HCT116 (cell line): ENCODE results near the gene NR1D2. TPM values are rescaled to one million over a fixed set of nuclear protein-coding genes. Genes with fewer than 3 reads are reported as not detected.

Experiments used
- ATAC-seq: fragments of 200-7000 bp; cut with Tn5 transposase; 2 replicates; pipeline ENCODE4 v1.9.1; 2020; ENCODE audit warnings: mild to moderate bottlenecking, moderate library complexity
- BruUV-seq: library from RNA; stranded (reverse); fragments of 400-500 nt; replicated peaks from 2 replicates; lab custom pipeline; 2021; lab: Mats Ljungman, UMichigan
- CTCF ChIA-PET: fragments of 300-600 bp; sonication (Branson Sonifier 250); formaldehyde crosslinking; loops from one replicate; lab custom pipeline; 2021; ENCODE audit warnings: antibody characterized with exemption; lab: Charles Lee
- POLR2A ChIA-PET: fragments of 300-600, 350-600 bp; sonication (Branson Sonifier 250); formaldehyde crosslinking; loops from one replicate; lab custom pipeline; 2021; ENCODE audit warnings: antibody characterized with exemption; lab: Charles Lee
- RAD21 ChIA-PET, 2 experiments: fragments of 300-600 bp; sonication (Branson Sonifier 250); formaldehyde crosslinking; loops; one replicate each; lab custom pipeline; 2023; ENCODE audit warnings: low total read pairs in 2 of 2; ENCODE audit not compliant: uncharacterized antibody in 2 of 2, unreplicated experiment in 2 of 2, low non-redundant PET in 1 of 2; lab: Charles Lee
- DNase-seq: peaks from one replicate; pipeline ENCODE4 v3.0.0-alpha.2; 2010; ENCODE audit warnings: low read depth, low spot score
- H2AFZ ChIP-seq: fragments of 200-600 bp; shearing (Covaris generic), sonication (generic); 2 replicates; pipeline ENCODE4 v1.6.1; 2017; ENCODE audit warnings: low read depth, mixed run types, mixed read lengths, antibody characterized with exemption, low read length; ENCODE audit not compliant: poor library complexity, severe bottlenecking
- H3K27ac ChIP-seq: 2 replicates; pipeline ENCODE4 v1.5.1; 2012; ENCODE audit warnings: low read depth, low read length
- H3K27me3 ChIP-seq: fragments of 200-600 bp; sonication (generic); 2 replicates; pipeline ENCODE4 v1.6.1; 2016; ENCODE audit warnings: mixed run types, low read length, mixed read lengths; ENCODE audit not compliant: insufficient read depth
- H3K36me3 ChIP-seq, 2 experiments: fragments of 200-500 bp in 1 of 2; fragments of 200-600 bp in 1 of 2; sonication (Bioruptor generic) in 1 of 2; sonication (generic) in 1 of 2; 2 replicates each; pipeline versions ENCODE4 v1.5.1 to v1.6.1; 2014 to 2016; ENCODE audit warnings: low read length in 2 of 2, inconsistent platforms in 1 of 2, mixed read lengths in 1 of 2, mixed run types in 1 of 2; ENCODE audit not compliant: insufficient read depth in 2 of 2, control insufficient read depth in 1 of 2
- H3K4me1 ChIP-seq, 2 experiments: fragments of 200-600 bp in 1 of 2; sonication (generic) in 1 of 2; 2 replicates each; pipeline versions ENCODE4 v1.5.1 to v1.6.1; 2012 to 2017; ENCODE audit warnings: low read length in 2 of 2, inconsistent platforms in 1 of 2, mild to moderate bottlenecking in 1 of 2, mixed read lengths in 1 of 2, mixed run types in 1 of 2, moderate library complexity in 1 of 2; ENCODE audit not compliant: insufficient read depth in 2 of 2, control insufficient read depth in 1 of 2
- H3K4me2 ChIP-seq: fragments of 200-600 bp; sonication (generic); 2 replicates; pipeline ENCODE4 v1.6.1; 2017; ENCODE audit warnings: mixed run types, low read length, mixed read lengths
- H3K4me3 ChIP-seq, 2 experiments: fragments of 200-600 bp in 1 of 2; sonication (generic) in 1 of 2; replicated peaks in 1 of 2; 2 replicates each; pipeline ENCODE4 v1.5.1; 2011 to 2016; ENCODE audit warnings: low read length in 2 of 2, control low read depth in 1 of 2, low read depth in 1 of 2, mild to moderate bottlenecking in 1 of 2, mixed read lengths in 1 of 2, mixed run types in 1 of 2
- H3K79me2 ChIP-seq: fragments of 200-600 bp; sonication (generic); 2 replicates; pipeline ENCODE4 v1.6.1; 2017; ENCODE audit warnings: mild to moderate bottlenecking, mixed run types, low read length, moderate library complexity, mixed read lengths; ENCODE audit not compliant: insufficient read depth
- H3K9ac ChIP-seq: fragments of 200-600 bp; sonication (generic); 2 replicates; pipeline ENCODE4 v1.6.1; 2016; ENCODE audit warnings: low read length, mixed read lengths
- H3K9me2 ChIP-seq: fragments of 200-600 bp; sonication (generic), shearing (Covaris generic); 2 replicates; pipeline ENCODE4 v1.6.1; 2017; ENCODE audit warnings: mixed run types, mild to moderate bottlenecking, moderate library complexity; ENCODE audit not compliant: insufficient read depth
- H3K9me3 ChIP-seq, 2 experiments: fragments of 200-500 bp in 1 of 2; fragments of 200-600 bp in 1 of 2; sonication (Bioruptor generic) in 1 of 2; sonication (generic) in 1 of 2; 2 replicates each; pipeline ENCODE4 v1.6.1; 2014 to 2017; ENCODE audit warnings: low read length in 2 of 2, mixed read lengths in 2 of 2, inconsistent platforms in 1 of 2, low read depth in 1 of 2, mild to moderate bottlenecking in 1 of 2, mixed run types in 1 of 2, moderate library complexity in 1 of 2; ENCODE audit not compliant: control insufficient read depth in 1 of 2, insufficient read depth in 1 of 2
- H4K20me1 ChIP-seq: fragments of 200-600 bp; sonication (generic), shearing (Covaris generic); 2 replicates; pipeline ENCODE4 v1.6.1; 2017; ENCODE audit warnings: mixed run types, mild to moderate bottlenecking, moderate library complexity; ENCODE audit not compliant: insufficient read depth
- CBX3 ChIP-seq: IDR thresholded peaks from 2 replicates; pipeline ENCODE4 v1.6.1; 2012; ENCODE audit warnings: low read depth
- CEBPB ChIP-seq: IDR thresholded peaks from 2 replicates; pipeline ENCODE4 v1.6.1; 2012; ENCODE audit warnings: low read depth
- EGR1 ChIP-seq: IDR thresholded peaks from 2 replicates; pipeline ENCODE4 v1.6.1; 2012; ENCODE audit warnings: low read depth
- ELF1 ChIP-seq: IDR thresholded peaks from 2 replicates; pipeline ENCODE4 v1.6.1; 2012; ENCODE audit warnings: low read depth, borderline replicate concordance
- EZH2 ChIP-seq: fragments of 200-600 bp; sonication (generic); IDR thresholded peaks from 2 replicates; pipeline ENCODE4 v1.6.1; 2017; ENCODE audit warnings: antibody characterized with exemption, mixed run types
- FOSL1 ChIP-seq: IDR thresholded peaks from 2 replicates; pipeline ENCODE4 v1.6.1; 2012; ENCODE audit warnings: low read depth
- JUND ChIP-seq: IDR thresholded peaks from 2 replicates; pipeline ENCODE4 v1.6.1; 2012
- POLR2A ChIP-seq: IDR thresholded peaks from 2 replicates; pipeline ENCODE4 v1.7.0; 2011; ENCODE audit warnings: borderline replicate concordance; ENCODE audit not compliant: insufficient read depth, insufficient read length; ENCODE audit errors: extremely low read depth
- POLR2AphosphoS5 ChIP-seq: IDR thresholded peaks from 2 replicates; pipeline ENCODE4 v1.6.1; 2011; ENCODE audit warnings: mild to moderate bottlenecking, low read depth, low read length, moderate library complexity
- SIN3A ChIP-seq: IDR thresholded peaks from 2 replicates; pipeline ENCODE4 v1.6.1; 2012; ENCODE audit warnings: low read depth
- SP1 ChIP-seq: IDR thresholded peaks from 2 replicates; pipeline ENCODE4 v1.6.1; 2012; ENCODE audit warnings: low read depth
- SRF ChIP-seq: IDR thresholded peaks from 2 replicates; pipeline ENCODE4 v1.6.1; 2012; ENCODE audit warnings: low read depth
- YY1 ChIP-seq: IDR thresholded peaks from 2 replicates; pipeline ENCODE4 v1.6.1; 2011; ENCODE audit warnings: low read length, low read depth, moderate library complexity, mild to moderate bottlenecking; ENCODE audit not compliant: insufficient replicate concordance; ENCODE audit errors: extremely low read depth
- ZFX ChIP-seq: fragments of 450-650 bp; IDR thresholded peaks from 2 replicates; pipeline ENCODE4 v1.6.1; 2017
- ZNF274 ChIP-seq: fragments of 200-500 bp; sonication (Bioruptor generic); IDR thresholded peaks from 2 replicates; pipeline ENCODE4 v1.6.1; 2014; ENCODE audit warnings: mild to moderate bottlenecking, low read depth, low read length, inconsistent platforms
- intact Hi-C: fragments of 100-400 bp; cut with micrococcal nuclease; formaldehyde crosslinking; loops from 2 replicates; pipeline ENCODE4 v1.10.0; 2022
- total RNA-seq: library from RNA; stranded (reverse); gene quantifications from one replicate; pipeline ENCODE4 v1.2.1, GENCODE V29; 2021; ENCODE audit not compliant: unreplicated experiment
- TF ChIP-seq, protein P1 (sequence below), 3 experiments: fragments of 200-600 bp in 1 of 3; sonication (generic) in 1 of 3; IDR thresholded peaks in 2 of 3; conservative IDR thresholded peaks in 1 of 3; 2 replicates each; pipeline ENCODE4 v1.5.1; 2012 to 2017; ENCODE audit warnings: low read depth in 2 of 3, low read length in 2 of 3, antibody characterized with exemption in 1 of 3, borderline replicate concordance in 1 of 3, control low read depth in 1 of 3, mild to moderate bottlenecking in 1 of 3, mixed read lengths in 1 of 3, mixed run types in 1 of 3, moderate library complexity in 1 of 3; ENCODE audit not compliant: insufficient read depth in 1 of 3
- TF ChIP-seq, protein P2 (sequence below): IDR thresholded peaks from 2 replicates; pipeline ENCODE4 v1.6.1; 2012
- TF ChIP-seq, protein P3 (sequence below): IDR thresholded peaks from 2 replicates; pipeline ENCODE4 v1.6.1; 2012
- TF ChIP-seq, protein P4 (sequence below): IDR thresholded peaks from 2 replicates; pipeline ENCODE4 v1.6.1; 2011; ENCODE audit warnings: mild to moderate bottlenecking, low read length, moderate library complexity; ENCODE audit not compliant: insufficient replicate concordance; ENCODE audit errors: extremely low read depth

Gene NR1D2
- total RNA-seq, 1 experiment from 2014 or later, result 60.9 TPM

DNA sequence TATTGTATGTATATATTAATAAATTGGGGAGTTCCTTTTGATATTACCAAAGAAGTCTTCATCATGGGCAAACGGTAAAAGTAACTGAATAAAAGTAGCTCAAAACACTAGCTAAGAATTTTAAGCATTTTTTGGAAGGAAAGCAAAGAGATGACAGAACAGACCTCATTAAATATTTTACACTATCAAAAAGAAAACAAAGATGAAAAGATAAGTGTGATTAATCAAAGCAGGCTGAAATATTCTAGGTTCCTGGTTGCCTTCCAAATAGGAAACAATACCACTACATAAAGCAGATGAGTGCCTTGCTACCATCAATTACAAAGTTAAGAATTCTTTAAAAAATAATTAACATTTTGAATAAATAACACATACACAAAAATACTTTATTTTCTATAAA, 31.9 kb upstream of the NR1D2 start:
- ATAC-seq (no peak), DNase-seq (no peak)
- H2AFZ ChIP-seq, result no peak overlapping the region
- ChIA-PET RAD21 (interaction anchor here in 1 of 2 experiments (0.5 kb wide), 1 partner anchor 408 kb away, joined by 4 read pairs; no protein-coding TSS in a partner anchor), CTCF (no interaction called here), POLR2A (no interaction called here)
- no peaks in the 10 kb centered on the region for H3K9me2 ChIP-seq
- intact Hi-C loops, result no loop called here
- H3K4me3 ChIP-seq, result no peak overlapping the region
- H3K4me1 ChIP-seq, result peaks cover 7 to 15% of the 10 kb centered on the region in 2 experiments; a peak in 3 of 4 replicates
- H3K27me3 ChIP-seq, result no peaks in the 10 kb centered on the region
- peaks cover 53% of the 10 kb centered on the region for H3K79me2 ChIP-seq
- peaks cover 4% of the 10 kb centered on the region; the same call in 1 of the 2 replicates for H4K20me1 ChIP-seq
- H3K27ac ChIP-seq, result no peak overlapping the region
- no peak overlapping the region for H3K9ac ChIP-seq
- H3K9me3 ChIP-seq, result no peaks in the 10 kb centered on the region
- H3K36me3 ChIP-seq, result peaks cover 9 to 13% of the 10 kb centered on the region in 2 experiments
- TF ChIP-seq YY1 (no peak), SRF (no peak), EGR1 (no peak), SIN3A (no peak), CEBPB (no peak), POLR2AphosphoS5 (no peak), CBX3 (no peak), EZH2 (no peak), SP1 (no peak), ZNF274 (no peak), FOSL1 (no peak), POLR2A (no peak), ZFX (no peak), ELF1 (no peak), JUND (no peak)
- TF ChIP-seq, protein P1, sequence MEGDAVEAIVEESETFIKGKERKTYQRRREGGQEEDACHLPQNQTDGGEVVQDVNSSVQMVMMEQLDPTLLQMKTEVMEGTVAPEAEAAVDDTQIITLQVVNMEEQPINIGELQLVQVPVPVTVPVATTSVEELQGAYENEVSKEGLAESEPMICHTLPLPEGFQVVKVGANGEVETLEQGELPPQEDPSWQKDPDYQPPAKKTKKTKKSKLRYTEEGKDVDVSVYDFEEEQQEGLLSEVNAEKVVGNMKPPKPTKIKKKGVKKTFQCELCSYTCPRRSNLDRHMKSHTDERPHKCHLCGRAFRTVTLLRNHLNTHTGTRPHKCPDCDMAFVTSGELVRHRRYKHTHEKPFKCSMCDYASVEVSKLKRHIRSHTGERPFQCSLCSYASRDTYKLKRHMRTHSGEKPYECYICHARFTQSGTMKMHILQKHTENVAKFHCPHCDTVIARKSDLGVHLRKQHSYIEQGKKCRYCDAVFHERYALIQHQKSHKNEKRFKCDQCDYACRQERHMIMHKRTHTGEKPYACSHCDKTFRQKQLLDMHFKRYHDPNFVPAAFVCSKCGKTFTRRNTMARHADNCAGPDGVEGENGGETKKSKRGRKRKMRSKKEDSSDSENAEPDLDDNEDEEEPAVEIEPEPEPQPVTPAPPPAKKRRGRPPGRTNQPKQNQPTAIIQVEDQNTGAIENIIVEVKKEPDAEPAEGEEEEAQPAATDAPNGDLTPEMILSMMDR (IDR thresholded peaks at IDR 0.05 in 2 of 3, conservative IDR thresholded peaks at IDR 0.05 in 1 of 3; ENCODE audit: borderline replicate concordance in 1 of 3, insufficient read depth in 1 of 3, low read depth in 2 of 3, low read length in 2 of 3), result no peak
- TF ChIP-seq, protein P2, sequence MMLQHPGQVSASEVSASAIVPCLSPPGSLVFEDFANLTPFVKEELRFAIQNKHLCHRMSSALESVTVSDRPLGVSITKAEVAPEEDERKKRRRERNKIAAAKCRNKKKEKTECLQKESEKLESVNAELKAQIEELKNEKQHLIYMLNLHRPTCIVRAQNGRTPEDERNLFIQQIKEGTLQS, result no peak
- TF ChIP-seq, protein P3, sequence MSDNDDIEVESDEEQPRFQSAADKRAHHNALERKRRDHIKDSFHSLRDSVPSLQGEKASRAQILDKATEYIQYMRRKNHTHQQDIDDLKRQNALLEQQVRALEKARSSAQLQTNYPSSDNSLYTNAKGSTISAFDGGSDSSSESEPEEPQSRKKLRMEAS, result no peak
- TF ChIP-seq, protein P4, sequence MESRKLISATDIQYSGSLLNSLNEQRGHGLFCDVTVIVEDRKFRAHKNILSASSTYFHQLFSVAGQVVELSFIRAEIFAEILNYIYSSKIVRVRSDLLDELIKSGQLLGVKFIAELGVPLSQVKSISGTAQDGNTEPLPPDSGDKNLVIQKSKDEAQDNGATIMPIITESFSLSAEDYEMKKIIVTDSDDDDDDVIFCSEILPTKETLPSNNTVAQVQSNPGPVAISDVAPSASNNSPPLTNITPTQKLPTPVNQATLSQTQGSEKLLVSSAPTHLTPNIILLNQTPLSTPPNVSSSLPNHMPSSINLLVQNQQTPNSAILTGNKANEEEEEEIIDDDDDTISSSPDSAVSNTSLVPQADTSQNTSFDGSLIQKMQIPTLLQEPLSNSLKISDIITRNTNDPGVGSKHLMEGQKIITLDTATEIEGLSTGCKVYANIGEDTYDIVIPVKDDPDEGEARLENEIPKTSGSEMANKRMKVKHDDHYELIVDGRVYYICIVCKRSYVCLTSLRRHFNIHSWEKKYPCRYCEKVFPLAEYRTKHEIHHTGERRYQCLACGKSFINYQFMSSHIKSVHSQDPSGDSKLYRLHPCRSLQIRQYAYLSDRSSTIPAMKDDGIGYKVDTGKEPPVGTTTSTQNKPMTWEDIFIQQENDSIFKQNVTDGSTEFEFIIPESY, result no peak
- H3K4me2 ChIP-seq, result no peak overlapping the region
- no TSS peak for BruUV-seq
